ENCODE data around the gene MKX.

MKX gene

DNA sequence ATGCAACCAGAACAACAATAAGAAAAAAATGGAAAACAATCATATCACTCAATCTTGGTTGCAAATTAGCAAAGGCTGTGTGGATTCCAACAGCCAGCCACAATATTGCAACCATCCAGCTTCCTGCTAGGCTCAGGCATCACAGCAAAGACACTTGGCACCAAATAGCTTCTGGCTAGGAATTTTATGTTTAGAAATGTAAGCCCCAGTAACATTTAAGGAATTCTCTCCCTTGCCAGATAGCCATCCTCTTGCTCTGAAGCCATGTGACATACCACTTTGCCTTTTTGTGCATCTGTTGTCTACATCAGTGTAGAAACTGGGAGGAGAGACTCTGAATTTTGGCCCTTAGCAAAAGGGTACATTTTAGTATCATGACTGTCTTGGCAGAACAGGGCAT is 22.2 kb downstream of the MKX start:
- no peaks in the 10 kb centered on the region for H3K4me1 ChIP-seq (ENCODE audit: low read length)
- no peak for TF ChIP-seq EZH2 (optimal IDR thresholded peaks at IDR 0.05; ENCODE audit: low read depth, low read length)
- TF ChIP-seq EZH2phosphoT487 (IDR thresholded peaks at IDR 0.05; ENCODE audit: low read length): no peak
- no peak for TF ChIP-seq CTCF (IDR thresholded peaks at IDR 0.05; ENCODE audit: low read length)
- H3K79me2 ChIP-seq (ENCODE audit: low read length): no peaks in the 10 kb centered on the region
- H3K27me3 ChIP-seq (replicated peaks; ENCODE audit: insufficient read depth, low read length): no peaks in the 10 kb centered on the region
- H3F3A ChIP-seq (ENCODE audit: insufficient read depth, low read length): no peaks in the 10 kb centered on the region
- no peaks in the 10 kb centered on the region for H3K9me2 ChIP-seq (replicated peaks; ENCODE audit: insufficient read depth, low read length)
- H4K20me1 ChIP-seq (ENCODE audit: insufficient read depth, low read length): no peaks in the 10 kb centered on the region
- no peak overlapping the region for H2AFZ ChIP-seq (ENCODE audit: low read length)
- no peaks in the 10 kb centered on the region for H3K9me3 ChIP-seq (replicated peaks; ENCODE audit: insufficient read depth, low read length)
- H3K27ac ChIP-seq (ENCODE audit: low read length): no peak overlapping the region
- no peak overlapping the region for H3K4me2 ChIP-seq (ENCODE audit: low read depth, low read length)
- H3K36me3 ChIP-seq (replicated peaks; ENCODE audit: insufficient read depth, low read length): no peaks in the 10 kb centered on the region
- H3K9ac ChIP-seq (ENCODE audit: low read length): no peak overlapping the region
- H3K4me3 ChIP-seq (ENCODE audit: low read length): no peak overlapping the region
- no peak for DNase-seq

DNA sequence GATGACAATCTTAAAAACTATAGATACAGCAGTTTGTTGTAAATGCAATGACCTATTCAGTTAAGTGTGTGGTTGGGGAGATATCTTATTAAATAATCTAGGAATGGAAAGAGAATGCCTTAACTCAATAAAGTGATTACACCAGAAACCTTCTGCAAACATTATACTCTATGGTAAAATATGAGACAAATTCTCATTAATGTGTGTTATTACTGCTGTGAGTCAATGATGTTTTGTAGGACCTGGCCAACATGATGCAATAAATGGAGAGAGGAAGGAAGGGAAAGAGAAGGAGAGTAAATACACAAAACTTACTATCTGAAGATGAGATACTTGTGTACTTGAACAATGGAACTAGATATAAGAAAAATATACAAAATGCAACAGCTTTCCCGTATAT is 25.1 kb downstream of the MKX start:
- H3K36me3 ChIP-seq (replicated peaks; ENCODE audit: insufficient read depth, low read length): no peaks in the 10 kb centered on the region
- no peak for DNase-seq
- no peak overlapping the region for H3K9ac ChIP-seq (ENCODE audit: low read length)
- no peaks in the 10 kb centered on the region for H3K27me3 ChIP-seq (replicated peaks; ENCODE audit: insufficient read depth, low read length)
- H3F3A ChIP-seq (ENCODE audit: insufficient read depth, low read length): no peaks in the 10 kb centered on the region
- no peak overlapping the region for H3K4me3 ChIP-seq (ENCODE audit: low read length)
- H3K4me2 ChIP-seq (ENCODE audit: low read depth, low read length): no peak overlapping the region
- TF ChIP-seq EZH2 (optimal IDR thresholded peaks at IDR 0.05; ENCODE audit: low read depth, low read length) (no peak), CTCF (IDR thresholded peaks at IDR 0.05; ENCODE audit: low read length) (no peak), EZH2phosphoT487 (IDR thresholded peaks at IDR 0.05; ENCODE audit: low read length) (no peak)
- H4K20me1 ChIP-seq (ENCODE audit: insufficient read depth, low read length): no peaks in the 10 kb centered on the region
- no peaks in the 10 kb centered on the region for H3K9me3 ChIP-seq (replicated peaks; ENCODE audit: insufficient read depth, low read length)
- no peak overlapping the region for H3K27ac ChIP-seq (ENCODE audit: low read length)
- no peaks in the 10 kb centered on the region for H3K4me1 ChIP-seq (ENCODE audit: low read length)
- H3K79me2 ChIP-seq (ENCODE audit: low read length): no peaks in the 10 kb centered on the region
- H3K9me2 ChIP-seq (replicated peaks; ENCODE audit: insufficient read depth, low read length): no peaks in the 10 kb centered on the region
- no peak overlapping the region for H2AFZ ChIP-seq (ENCODE audit: low read length)

- no peak overlapping the region for H3K4me3 ChIP-seq (ENCODE audit: low read length)
- no peaks in the 10 kb centered on the region for H3K4me1 ChIP-seq (ENCODE audit: low read length)
- TF ChIP-seq EZH2phosphoT487 (IDR thresholded peaks at IDR 0.05; ENCODE audit: low read length) (no peak), EZH2 (optimal IDR thresholded peaks at IDR 0.05; ENCODE audit: low read depth, low read length) (no peak), CTCF (IDR thresholded peaks at IDR 0.05; ENCODE audit: low read length) (no peak)
- no peaks in the 10 kb centered on the region for H3K9me3 ChIP-seq (replicated peaks; ENCODE audit: insufficient read depth, low read length)
- H3K9ac ChIP-seq (ENCODE audit: low read length): no peak overlapping the region
- H3F3A ChIP-seq (ENCODE audit: insufficient read depth, low read length): no peaks in the 10 kb centered on the region
- H3K36me3 ChIP-seq (replicated peaks; ENCODE audit: insufficient read depth, low read length): no peaks in the 10 kb centered on the region
- no peaks in the 10 kb centered on the region for H3K27me3 ChIP-seq (replicated peaks; ENCODE audit: insufficient read depth, low read length)
- H3K4me2 ChIP-seq (ENCODE audit: low read depth, low read length): no peak overlapping the region
- DNase-seq: no peak
- H4K20me1 ChIP-seq (ENCODE audit: insufficient read depth, low read length): no peaks in the 10 kb centered on the region
- no peak overlapping the region for H2AFZ ChIP-seq (ENCODE audit: low read length)
- no peaks in the 10 kb centered on the region for H3K9me2 ChIP-seq (replicated peaks; ENCODE audit: insufficient read depth, low read length)
- H3K27ac ChIP-seq (ENCODE audit: low read length): no peak overlapping the region
- H3K79me2 ChIP-seq (ENCODE audit: low read length): no peaks in the 10 kb centered on the region
Observed at GRCh38 chr10:27719052-27719451, 26.6 kb downstream of the MKX start.
